Measurements from ENCODE around the gene REG1A.

Gene REG1A

DNA sequence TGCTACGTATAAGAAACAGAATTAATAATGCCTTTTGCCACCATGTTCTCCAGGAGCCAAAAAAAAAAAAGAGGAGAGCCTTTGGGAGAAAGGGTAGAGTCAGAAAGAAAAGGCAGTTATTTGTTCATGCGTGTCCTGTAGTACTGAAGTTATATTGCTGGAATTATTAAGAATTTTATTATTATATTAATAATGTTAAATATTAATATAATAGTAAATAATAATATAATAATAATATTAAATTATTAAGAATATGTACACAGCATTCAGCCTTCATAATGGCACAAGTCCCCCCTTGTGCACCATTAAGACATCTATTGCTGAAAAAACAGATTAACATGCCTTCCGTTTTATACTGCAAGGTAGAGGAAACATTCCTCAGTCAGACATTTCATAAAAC lies 8.1 kb downstream of the REG1A start:
- DNase-seq: no peak

DNA sequence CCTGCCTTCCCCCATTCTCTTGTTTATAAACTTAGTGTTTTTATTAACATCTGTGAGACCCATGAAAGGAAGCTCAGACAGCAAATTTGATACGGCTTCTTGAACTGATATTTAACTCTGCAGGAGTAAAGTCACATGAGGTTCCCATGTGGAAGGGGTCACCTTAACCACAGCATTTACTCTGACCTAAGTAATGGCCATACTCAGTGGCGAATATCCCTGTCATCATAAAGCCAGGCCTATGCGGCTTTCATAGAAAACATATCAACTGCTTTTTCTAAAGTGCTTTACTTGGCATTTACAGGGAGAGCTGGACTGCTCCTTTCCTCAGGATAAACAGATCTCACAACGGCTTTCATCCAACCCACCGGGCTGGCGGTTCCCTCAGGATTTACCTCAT lies 9.0 kb downstream of the REG1A start:
- DNase-seq: no peak

DNA sequence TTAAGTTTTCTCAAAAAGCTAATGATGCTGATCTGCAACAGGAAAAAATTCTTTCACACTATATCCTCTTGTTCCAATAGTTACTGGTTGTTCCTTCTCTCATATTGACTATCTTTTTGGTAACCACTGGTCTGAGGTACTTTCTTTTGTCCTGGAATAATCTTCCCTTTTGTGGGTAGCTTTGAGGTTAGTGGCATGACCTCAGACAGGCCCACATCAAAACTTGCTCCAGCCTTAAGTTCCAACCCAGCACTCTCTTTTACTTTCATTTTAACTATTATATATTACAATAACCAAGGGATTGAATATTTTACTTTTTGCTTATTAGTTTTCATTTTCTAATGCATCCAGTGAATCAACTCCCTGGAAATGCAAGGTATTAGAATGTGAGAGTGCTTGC lies 9.5 kb downstream of the REG1A start:
- DNase-seq: no peak

GRCh38 chr2:79131687-79132086 lies 11.4 kb downstream of the REG1A start:
- DNase-seq: no peak

GRCh38 chr2:79138385-79138784 lies 18.1 kb downstream of the REG1A start:
- no peak for DNase-seq

- no peak for DNase-seq
Measured at GRCh38 chr2:79139423-79139822, 19.1 kb downstream of the REG1A start.

DNA sequence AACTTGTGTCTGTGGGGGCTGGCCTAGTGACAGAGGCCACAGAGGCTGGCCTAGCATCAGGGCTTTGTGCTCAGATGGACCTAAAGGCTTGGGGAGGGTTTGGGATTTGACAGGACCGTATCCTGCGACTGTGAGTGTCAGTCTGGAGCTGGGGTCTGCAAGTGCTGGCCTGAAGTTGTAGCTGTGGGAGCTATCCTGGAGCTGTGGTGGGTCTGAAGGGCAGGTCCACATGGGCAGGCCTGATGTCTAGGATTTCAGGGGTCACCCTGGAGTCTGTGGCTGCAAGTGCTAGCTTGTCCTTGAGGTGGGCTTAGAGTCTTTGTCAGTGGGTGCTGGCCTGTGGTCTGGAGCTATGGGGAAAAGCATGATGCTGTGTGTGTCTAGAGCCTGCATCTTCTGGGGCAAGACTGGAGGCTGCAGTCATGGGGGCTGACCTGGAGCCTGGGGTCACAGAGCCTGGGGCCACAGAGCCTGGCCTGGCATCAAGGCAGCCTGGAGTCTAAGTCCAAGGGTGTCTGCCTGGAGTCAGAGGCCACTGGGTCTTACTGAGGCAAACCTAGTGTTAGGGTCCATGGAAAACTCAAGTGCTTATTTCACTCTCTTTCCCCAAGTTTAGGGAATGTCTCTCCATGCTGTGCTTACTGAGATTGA lies 35.7 kb downstream of the REG1A start:
- DNase-seq: no peak

GRCh38 chr2:79159030-79159429 lies 38.7 kb downstream of the REG1A start:
- DNase-seq: no peak

GRCh38 chr2:79159653-79160052 lies 39.4 kb downstream of the REG1A start, which contains the start of gene REG3A:
Gene REG3A, minus strand, starts transcription at chr2:79159753. Its CDS starts 348 bp downstream, at chr2:79159405.
- no peak for DNase-seq

DNA sequence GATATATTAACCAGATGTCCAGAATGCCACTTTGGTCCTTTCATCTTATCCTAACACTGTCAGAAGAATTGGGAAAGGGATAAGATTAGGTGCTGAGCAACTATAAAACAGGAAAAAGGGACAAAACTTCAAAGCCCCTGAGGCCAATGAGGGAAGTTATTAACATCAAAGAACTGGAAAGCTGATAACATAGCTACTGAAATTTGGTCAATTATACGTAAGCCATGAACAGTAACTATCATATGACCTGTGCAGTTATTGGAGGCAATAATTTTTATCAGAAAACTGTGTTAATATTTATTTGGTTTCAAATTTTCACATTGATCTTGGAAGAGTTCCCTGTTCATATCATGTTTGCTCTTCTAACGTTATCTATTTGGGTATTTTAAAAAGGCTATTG lies 41.8 kb downstream of the REG1A start:
- DNase-seq: no peak

- DNase-seq: no peak
Measured at GRCh38 chr2:79162801-79163200, 42.5 kb downstream of the REG1A start.

- no peak for DNase-seq
Measured at GRCh38 chr2:79171348-79171958, 51.2 kb downstream of the REG1A start.

Measured in stimulated activated CD4-positive, alpha-beta T cell treated with anti-CD3 and anti-CD28 coated beads, Interleukin-4, amount 100 ng/mL, for 4 hours (primary cell).